Measurements from ENCODE around the gene CBS.
"Not testable (repeated sequence)": the region's sequence is repeated elsewhere in the genome, so short reads cannot be mapped to it uniquely, and the experiment has no call there.

CBS gene

DNA sequence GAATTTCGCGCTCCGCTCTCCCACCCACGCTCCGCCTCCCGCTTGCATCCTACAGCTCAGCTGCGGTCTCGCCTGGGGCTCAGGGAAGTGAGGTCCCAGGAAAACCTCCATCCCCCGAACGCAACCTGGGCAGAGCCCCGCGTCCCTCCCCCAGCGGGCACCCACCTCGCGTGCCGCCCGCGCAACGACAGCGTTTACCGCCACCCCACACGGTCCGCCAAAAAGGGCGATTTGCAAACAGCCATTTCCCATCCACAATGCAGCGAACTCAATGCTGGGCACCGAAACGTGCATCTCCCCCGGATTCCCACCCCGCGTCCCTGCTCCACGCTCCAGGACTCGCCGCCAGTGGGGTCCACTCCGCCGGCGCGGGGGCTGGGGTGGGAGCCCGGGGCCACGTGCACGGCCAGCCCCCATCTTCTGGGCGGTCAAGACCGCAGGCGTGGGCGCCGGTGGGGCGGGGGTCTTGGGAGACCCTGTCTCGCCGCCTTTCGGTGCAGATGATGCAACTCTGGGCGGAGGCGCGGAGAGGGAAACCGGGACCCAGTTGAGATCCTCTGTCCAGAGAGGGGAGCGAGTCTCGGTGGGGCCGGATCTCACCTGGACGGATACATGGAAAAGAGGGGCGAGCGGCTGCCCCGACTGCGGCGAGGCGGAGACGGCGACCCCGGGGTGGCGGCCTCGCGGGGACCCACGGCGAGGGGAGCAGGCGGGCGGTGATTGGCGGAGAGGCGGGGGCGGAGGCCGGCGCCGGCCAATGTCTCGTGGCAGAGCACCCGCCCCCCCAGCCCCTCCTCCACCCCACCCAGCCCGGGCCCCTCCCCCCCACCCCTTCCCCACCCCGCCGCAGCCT is at the start of gene CBS:
CBS (minus strand) TSS at position 666 of the 853 bp plus-strand sequence. CDS start 3,642 bp downstream, outside the sequence.
- not testable (repeated sequence) for DNase-seq

DNA sequence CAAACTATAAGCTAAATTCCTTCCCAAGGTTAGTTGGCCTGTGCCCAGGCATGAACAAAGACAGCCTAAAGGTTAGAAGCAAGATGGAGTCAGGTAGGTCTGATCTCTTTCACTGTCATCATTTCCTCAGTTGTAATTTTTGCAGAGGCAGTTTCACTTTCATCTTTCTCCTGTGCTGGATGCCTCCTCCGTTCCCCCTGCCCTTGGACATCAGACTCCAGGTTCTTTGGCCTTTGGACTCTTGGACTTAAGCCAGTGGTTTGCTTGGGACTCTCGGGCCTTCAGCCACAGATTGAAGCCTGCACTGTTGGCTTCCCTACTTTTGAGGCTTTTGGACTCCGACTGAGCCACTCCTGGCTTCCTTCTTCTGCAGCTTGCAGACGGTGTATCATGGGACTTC is 40.3 kb upstream of the CBS start:
- DNase-seq = not testable (repeated sequence)

DNA sequence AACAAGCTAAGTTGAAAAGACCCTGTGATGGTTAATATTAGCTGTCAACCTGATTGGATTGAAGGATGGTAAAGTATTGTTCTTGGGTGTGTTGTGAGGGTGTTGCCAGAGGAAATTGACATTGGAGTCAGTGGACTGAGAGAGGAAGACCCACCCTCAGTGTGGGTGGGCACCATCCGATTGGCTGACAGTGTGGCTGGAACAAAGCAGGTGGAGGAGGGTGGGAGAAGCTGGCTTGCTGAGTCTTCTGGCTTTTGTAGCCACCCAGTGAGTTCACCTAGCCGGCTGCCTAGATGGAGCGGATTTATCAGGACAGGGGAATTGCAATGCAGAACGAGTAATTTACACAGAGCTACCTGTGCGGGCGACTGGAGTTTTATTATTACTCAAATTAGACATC is 38.8 kb upstream of the CBS start:
- not testable (repeated sequence) for DNase-seq

DNA sequence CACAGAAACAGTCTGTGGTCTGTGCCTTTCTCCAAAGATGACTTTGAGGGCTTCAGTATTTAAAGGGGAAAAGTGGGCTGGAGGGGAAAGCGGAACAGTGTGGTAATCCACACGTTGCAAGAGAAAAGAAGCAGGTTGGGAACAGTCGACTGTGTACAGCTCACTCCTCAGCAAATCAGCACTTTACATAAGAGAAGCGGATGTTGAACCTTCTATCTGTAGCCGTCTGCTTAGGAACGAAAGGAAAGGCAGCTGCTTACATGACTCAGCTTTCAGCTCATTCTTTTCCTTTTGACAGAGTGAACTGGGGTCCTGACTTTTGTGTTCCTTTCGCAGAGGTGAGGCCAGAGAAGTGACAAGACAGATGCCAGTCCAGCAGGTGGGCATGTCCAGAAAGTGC is 33.4 kb upstream of the CBS start:
- not testable (repeated sequence) for DNase-seq

DNA sequence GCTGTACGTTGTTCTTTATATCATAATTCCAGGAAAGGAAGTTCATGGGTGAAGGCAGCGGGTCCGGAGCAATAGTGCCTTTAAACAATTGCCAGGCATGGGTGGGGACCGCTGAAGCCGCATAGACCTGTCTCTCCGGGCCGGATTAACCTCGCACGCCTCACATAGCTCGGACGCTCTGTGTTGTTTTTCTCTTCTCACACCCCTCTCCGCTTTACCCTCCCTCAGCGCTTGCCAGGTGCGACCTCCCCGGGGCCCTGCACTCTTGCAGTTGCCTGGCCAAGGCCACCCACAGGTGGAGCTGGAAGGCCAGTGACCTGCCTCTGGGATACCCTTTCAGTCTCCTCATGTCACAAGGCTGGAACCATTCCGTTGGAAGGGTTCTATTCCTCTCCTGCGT is 32.5 kb upstream of the CBS start:
- not testable (repeated sequence) for DNase-seq

DNA sequence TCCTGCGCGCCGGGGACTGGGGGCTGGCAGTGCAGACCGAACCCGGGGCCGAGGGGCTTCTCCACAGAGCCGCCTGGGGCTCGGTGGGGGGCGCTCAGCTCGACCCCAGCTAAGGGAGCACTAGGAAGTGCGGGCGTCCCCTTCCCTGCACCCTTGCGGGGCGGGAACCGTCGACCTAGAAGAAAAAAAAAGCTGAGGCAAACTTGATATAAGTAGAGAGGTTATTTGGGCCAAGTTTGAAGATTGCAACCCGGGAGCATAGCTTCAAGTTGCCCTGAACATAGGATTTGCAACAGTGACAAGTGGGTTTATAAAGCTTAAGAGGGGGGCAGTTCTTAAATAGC is 32.1 kb upstream of the CBS start:
- not testable (repeated sequence) for DNase-seq

DNA sequence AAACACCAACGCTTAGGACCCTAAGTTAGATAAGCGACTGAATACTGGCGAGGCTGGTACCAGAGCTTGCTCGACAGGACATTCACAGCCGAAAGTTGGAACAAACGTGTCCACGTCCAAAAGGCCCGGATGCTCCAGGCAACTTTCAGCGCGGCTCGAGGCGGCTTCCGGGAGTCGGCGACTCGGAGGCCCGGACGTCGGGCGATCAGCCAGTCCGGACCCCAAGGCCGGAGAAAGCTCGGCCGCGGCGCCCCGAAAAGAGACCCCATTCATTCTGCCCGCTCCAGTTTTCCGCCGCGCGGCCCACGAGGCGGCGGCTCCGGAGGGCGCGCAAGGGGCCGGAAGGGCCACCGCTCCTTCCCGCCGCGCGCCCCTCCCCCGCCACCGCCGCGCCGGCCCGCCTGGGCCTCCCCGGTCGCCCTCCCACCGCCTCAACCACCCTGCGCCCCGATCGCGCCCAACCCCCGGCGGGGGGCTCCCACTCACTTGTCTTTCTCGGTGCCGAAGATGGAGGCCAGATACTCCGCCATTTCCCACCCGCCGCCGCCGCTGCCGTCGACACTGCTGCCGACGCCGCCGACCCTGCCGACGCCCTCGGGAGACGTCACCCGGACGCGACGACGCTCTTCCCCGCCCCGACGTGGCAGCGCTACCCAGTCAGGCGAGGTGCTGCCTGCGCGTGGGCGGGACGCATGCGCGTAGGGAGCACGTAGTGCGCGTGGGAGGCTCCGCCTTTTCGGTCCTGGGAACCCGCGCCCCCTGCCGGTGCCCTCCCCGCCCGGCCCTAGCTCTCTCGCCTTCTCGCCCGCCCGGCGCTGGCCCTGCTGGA is 31.5 kb upstream of the CBS start, which contains the start of gene U2AF1:
U2AF1 (minus strand) TSS at position 606 of the 829 bp plus-strand sequence; CDS start at position 530, 76 bp downstream.
- DNase-seq = not testable (repeated sequence)

DNA sequence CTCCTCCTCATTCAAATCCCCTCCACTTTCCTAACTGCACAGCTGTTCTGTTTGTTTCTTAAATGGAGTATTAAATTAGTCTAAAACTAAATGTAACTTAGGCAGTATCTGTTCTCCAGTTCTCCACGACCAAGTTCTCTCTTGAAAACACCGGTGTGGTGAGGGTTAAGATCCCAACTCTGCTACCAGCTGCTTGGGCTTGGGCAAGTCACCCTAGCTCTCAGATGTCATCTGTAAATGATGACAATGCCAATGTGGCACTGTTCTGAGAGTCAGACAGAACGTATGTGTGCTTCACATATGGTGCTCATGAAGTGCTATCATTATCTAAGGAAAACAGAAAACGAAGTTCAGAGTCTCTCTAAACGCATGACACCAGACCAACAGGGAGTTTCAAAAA is 29.0 kb upstream of the CBS start:
- DNase-seq = not testable (repeated sequence)

DNA sequence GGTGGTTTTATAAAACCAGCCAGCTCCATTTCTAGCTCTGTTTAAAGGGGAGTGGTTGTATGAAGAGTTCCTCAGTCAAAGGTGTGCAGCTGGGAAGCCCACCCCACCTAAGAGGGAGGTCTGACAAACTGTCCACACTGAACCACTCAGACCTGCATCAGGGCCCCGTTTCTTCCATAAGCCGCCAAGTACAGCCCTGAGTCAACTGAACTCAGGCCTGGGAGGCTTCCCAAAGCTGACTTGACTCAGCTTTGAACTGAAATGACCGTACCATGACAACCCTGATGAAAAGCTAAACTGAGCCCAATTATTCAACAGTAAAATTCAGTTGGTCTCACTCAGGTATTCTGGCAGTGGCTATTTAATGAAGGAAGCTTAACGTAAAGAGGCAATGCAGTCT is 26.6 kb upstream of the CBS start:
- DNase-seq = not testable (repeated sequence)

DNA sequence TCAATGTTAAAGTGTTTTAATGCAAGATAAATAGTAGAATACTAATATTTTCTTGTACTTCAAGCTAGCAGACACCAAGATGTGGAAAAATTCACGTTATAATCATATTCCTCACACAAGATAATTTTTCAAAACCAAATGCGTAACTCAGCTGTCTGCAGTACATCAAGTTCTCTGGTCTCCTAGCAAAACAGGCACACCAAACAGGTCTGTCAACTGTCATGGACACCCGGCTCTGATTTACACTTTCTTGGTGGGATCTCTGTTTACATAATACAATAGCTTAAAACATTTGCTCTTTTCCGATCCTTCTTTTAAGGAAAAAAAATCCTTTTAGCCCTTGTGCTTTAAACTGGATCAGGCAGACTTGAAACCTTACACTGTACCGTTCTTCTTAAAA is 26.0 kb upstream of the CBS start:
- DNase-seq = not testable (repeated sequence)

DNA sequence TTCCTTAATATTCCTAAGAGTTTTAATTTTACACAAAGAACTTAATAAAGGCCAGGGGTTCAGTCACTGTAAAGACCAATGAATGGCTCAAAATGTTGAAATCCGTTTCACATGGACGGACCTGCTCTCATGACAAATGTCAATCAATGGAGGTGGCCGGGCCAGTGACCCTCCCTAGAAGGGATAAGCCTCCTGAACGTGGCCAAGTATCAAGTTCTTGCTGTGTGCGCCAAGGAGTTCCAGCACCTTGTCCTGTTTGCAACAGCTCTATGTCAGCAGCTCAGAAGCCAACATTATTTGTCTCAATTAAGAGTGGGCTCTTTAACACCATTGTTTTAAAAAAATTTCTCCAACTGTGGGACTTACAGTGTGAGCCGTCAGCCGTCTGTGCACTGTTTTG is 25.4 kb upstream of the CBS start:
- DNase-seq = not testable (repeated sequence)

DNA sequence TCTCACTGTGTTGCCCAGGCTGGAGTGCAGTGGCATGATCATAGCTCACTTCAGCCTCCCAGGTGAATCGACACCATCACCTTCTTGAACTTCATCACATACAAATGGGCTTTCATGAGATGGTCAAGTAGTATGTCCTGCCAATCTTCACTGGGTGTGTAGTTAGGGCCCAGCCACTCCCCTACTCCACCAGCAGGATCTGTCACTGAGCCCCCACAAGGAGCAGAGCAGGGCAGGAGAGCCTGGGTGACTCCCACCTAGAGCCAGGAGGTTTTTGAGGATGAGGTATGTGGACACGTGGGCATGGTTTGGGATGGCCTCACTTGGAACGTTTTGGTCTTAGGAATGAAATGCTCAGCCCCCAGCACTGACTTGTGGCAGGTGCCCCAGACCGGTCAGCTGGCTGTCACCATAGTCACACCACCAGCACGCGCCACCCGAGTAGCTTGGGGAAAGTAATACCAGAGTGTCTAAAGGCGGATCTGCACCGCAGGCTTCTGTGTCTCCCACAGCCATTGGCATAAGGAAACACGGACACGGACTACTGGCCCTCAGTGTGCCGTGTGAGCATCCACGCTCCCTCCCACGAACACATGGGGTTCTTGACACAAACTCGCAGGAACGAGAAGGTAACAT is 16.5 kb upstream of the CBS start:
- DNase-seq = not testable (repeated sequence)

DNA sequence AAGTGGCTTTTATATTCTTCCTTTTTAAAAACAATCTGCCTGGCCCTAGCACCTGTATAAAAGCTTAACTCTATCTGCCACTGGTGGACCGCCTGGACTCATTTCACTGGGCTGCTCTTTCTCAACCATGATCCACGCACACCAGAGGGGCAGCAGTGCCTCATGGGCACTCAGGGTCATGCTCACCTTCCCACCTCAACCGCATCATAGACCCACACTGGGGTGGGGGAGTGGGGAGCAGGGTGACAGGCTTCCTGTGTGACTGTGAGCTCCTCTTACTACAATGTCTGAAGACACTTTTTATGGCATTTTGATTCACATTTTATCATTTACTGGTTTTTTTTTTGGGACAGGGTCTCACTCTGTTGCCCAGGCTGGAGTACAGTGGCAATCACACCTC is 15.3 kb upstream of the CBS start:
- not testable (repeated sequence) for DNase-seq

DNA sequence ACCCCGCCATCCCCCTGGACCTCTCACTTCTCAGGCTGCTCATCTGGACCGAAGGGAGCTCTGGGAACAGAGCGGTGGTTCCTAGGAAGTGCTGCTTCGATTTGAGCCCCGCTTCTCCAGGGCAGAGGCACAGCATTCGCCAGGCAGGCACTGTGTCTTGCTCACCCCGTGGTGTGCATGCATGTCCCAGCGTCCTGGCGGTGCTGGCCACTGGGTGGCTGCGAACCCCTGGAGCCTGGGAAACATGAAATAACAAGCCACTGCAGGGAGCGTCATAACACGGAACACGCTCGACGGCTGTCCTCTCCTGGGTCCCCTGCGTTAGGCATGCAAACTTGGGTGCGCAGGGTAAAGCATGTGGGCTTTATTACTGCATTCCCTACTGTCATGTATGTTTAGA is 13.8 kb upstream of the CBS start:
- DNase-seq = not testable (repeated sequence)

DNA sequence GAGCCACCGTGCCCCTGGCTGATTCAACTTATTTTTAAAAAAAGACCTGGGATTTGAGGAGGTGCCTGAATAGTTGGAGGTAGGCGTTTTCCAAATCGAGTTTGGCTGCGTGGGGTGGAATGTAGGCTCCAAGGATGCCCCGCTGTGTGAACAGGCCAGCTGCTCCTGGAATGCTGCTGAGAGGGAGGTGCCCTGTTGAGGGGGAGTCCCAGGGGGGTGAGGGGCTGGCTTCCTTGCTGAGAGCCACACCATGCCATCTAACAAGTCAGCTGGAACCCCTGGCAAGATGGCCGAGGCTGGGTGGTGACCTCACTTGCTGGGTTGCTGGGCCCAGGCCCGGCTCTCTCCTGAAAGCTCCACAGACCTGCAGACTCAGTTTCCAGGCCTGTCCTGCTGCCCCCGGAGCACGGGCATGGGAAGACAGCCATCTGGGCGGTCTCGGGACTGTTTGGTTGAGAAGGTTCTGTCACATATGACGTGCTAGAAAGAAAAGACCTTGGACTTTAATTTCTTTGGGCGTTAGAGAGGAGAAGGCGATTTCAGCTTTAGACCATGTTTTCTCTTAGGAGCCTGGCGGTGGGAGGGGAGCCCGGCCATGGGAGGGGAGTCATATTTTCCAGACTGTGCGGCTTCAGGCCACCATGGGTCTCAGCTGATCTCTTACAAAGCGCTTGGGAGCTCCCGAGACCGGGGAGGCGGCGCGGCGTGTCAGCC is 7.1 kb upstream of the CBS start:
- DNase-seq = not testable (repeated sequence)

DNA sequence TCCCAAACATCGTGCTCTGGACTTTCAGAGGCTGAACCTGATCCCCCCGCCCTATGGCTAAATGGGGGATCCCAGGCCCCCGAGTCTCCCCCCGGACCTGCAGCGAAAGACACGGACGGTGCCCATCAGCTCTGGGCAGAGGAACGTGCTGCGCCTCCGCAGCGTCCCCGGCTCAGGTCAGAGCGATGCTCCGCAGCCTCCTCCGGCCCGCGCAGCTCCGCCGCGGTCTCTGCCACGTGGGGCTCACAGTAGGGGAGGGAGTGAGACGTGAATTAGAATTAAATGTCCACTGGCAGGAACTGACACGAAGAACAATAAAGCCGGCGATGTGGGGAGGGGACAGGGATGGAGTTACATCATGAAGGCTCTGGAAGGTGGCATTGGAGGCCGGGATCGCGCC is 1.0 kb upstream of the CBS start:
- not testable (repeated sequence) for DNase-seq

DNA sequence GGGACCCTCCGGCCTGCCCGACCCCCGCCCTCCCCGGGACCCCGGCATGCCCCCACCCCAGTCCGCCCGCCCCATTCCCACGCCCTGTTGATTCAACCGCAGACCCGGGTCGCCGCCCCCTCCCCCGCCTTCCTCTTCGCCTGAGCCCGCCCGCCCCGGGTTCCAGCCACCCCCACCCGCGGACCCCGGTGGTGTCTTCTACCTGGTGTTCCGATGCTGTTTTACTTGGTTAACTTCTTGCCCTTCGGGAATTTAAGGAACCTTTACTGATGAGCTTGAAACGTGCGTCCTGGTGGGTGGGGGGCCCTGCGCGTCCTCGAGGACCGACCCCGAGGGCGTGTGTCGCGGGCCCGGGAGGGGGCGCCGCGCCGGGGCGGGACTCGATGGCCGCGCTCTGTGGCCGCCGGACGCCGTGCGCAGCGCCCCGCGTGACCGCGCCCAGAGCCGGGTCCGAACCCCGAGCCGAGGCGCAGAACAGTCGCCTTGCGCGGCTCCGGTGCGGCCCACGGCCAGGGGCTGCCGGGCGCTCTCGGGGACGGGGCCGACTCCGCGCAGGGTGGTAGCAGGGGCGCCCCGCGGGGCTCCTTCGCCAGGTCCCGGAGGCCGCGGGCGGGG is 495 bp upstream of the CBS start:
- not testable (repeated sequence) for DNase-seq

DNA sequence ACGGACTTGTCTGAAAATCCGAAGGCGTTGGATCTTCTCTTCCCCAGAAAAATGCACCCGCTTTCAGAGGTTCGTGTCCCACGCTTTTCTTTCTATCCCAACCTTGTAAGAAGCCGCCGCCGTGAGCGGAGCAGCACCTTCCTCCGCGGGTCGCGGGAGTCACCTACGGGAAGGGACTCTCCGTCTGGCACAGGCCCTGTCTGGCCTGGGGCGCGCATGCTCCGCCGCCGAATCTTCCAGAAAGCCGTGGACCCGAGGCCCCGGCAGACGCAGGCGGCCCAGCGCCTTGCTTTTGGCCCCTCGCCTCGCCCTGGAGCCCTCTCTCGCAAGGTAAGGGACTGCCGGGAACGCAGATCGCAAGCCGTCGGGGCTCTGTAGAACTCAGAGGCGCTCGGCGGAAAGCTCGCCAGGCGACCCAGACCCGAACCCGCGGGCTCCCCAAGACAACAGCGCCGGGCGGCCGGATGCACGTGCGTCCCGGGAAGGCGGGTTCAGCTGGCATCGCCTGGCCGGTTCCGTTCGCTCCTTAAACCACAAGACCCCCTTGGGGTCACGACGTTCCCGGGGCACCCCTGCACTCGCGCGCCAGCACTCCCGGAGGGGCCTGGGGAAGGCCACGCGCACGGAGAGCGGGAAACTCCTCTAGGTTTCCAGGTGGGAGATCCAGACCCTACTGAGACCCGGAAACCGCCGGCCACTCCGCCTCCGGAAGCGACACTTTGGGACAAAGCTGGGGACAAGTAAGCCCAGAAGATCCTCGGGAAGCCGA is 1.1 kb downstream of the CBS start:
- DNase-seq = not testable (repeated sequence)

DNA sequence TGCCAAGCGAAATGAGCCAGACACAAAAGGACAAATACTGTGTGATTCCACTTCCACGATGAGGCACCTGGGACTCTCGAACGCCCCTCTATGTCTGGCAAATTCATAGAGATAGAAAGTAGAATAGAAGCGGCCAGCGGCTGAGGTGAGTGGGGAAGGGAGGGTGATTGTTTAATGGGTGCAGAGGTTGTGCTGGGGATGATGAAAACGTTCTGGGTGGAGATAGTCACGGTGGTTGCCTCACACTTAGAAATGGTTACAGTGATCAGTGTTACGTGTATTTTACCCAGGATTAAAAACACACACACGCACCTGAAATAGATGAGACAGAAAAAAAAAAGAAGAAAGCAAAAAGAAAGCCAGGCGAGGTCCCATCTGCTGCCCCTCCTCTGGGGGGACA is 2.9 kb downstream of the CBS start:
- DNase-seq = not testable (repeated sequence)

DNA sequence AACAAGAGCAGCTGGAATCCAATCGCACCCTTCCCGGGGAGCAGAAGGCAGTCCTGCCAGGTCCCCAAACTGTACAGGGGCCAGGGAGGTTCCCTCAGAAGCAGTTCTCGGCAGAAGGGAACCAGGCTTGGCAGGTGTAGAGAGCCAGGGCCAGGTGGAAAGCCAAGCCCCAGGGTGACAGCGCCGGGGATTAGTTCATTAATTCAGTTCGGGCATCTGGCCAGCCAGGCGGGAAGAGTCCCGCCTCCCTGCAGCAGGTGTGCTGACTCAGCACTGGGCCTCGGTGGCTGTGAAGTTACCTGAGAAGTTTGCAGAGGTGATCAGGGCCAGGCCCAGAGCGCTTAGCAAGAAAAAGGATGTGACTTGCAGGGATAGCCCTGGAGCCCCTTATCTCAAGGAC is 6.0 kb downstream of the CBS start:
- not testable (repeated sequence) for DNase-seq

DNA sequence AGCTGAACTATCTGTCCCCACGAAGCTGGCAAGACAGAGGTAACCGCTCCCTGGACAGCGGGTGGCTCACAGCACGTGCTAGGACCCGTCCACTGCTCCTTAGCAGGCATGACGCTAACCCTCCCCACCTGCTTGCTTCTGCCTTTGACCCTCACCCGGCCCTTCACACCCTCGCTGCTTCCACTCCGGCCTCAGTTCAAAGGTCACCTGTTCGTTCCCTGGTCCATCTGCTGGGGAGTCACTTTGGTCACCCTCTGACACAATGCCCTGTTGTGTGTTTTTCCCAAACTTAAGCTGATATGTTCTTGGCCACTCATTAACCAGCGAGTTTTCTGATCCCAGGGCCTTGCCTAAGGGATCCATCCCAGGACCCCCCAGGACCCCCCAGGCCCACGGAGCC is 7.6 kb downstream of the CBS start:
- DNase-seq = not testable (repeated sequence)

Data from islet precursor cell (in vitro differentiated cells).